Astrocyte of the cerebellum (primary cell): ENCODE data around the gene MOV10L1.
A peak's percentile ranks its signal among the peaks of the same experiment; 100 is the strongest.
"Not testable (repeated sequence)": the region's sequence is repeated elsewhere in the genome, so short reads cannot be mapped to it uniquely, and the experiment has no call there.

ENCODE experiments used
- DNase-seq: peaks from one replicate; pipeline ENCODE4 v3.0.0-alpha.2; 2011; ENCODE audit warnings: low read depth
- H3K4me3 ChIP-seq: 2 replicates; pipeline ENCODE4 v1.5.1; 2011; ENCODE audit warnings: mild to moderate bottlenecking, low read depth, low read length, moderate library complexity
- CTCF ChIP-seq: IDR thresholded peaks from 2 replicates; pipeline ENCODE4 v1.5.1; 2012; ENCODE audit warnings: low read length, low read depth, moderate library complexity, mild to moderate bottlenecking; ENCODE audit errors: missing control alignments
- in situ Hi-C: cut with HindIII; loops from 2 replicates; pipeline ENCODE4 v1.10.0; 2017; ENCODE audit warnings: low sequenced_read_pairs

The MOV10L1 gene

GRCh38 chr22:50201191-50202129, 111.7 kb downstream of the MOV10L1 start:
- TF ChIP-seq CTCF = no peak
- no peak for DNase-seq
- in situ Hi-C loops = no loop called here
- H3K4me3 ChIP-seq = peak overlapping the region; percentile 64

- TF ChIP-seq CTCF = no peak
- in situ Hi-C loops = no loop called here
- peak overlapping the region; percentile 64 for H3K4me3 ChIP-seq
- no peak for DNase-seq
These were observed 112.4 kb downstream of the MOV10L1 start for GRCh38 chr22:50202130-50202666.

- H3K4me3 ChIP-seq = no peak overlapping the region
- in situ Hi-C loops = no loop called here
- DNase-seq = no peak
- TF ChIP-seq CTCF = no peak
These were observed 113.5 kb downstream of the MOV10L1 start for GRCh38 chr22:50203288-50203687.

- TF ChIP-seq CTCF = no peak
- H3K4me3 ChIP-seq = no peak overlapping the region
- in situ Hi-C loops = no loop called here
- no peak for DNase-seq
These were observed 114.8 kb downstream of the MOV10L1 start for GRCh38 chr22:50204571-50204970.

- in situ Hi-C loops, H3K4me3 ChIP-seq, DNase-seq: not testable (repeated sequence)
These were observed 115.2 kb downstream of the MOV10L1 start for GRCh38 chr22:50204998-50205397.

GRCh38 chr22:50205781-50206569, 116.2 kb downstream of the MOV10L1 start:
- H3K4me3 ChIP-seq = no peak overlapping the region
- in situ Hi-C loops = no loop called here
- DNase-seq = no peak
- TF ChIP-seq CTCF = no peak

GRCh38 chr22:50206599-50206998, 116.8 kb downstream of the MOV10L1 start:
- no peak for DNase-seq
- peak; percentile 51 for TF ChIP-seq CTCF
- in situ Hi-C loops = no loop called here
- no peak overlapping the region for H3K4me3 ChIP-seq
